HG02571 (cell line): ENCODE results near the gene TP53BP2.

Source experiments
- ATAC-seq: cut with Tn5 transposase; IDR thresholded peaks from one replicate; pipeline ENCODE4 v1.9.1; 2021; ENCODE audit warnings: mild to moderate bottlenecking, moderate library complexity; ENCODE audit not compliant: unreplicated experiment

TP53BP2 gene

DNA sequence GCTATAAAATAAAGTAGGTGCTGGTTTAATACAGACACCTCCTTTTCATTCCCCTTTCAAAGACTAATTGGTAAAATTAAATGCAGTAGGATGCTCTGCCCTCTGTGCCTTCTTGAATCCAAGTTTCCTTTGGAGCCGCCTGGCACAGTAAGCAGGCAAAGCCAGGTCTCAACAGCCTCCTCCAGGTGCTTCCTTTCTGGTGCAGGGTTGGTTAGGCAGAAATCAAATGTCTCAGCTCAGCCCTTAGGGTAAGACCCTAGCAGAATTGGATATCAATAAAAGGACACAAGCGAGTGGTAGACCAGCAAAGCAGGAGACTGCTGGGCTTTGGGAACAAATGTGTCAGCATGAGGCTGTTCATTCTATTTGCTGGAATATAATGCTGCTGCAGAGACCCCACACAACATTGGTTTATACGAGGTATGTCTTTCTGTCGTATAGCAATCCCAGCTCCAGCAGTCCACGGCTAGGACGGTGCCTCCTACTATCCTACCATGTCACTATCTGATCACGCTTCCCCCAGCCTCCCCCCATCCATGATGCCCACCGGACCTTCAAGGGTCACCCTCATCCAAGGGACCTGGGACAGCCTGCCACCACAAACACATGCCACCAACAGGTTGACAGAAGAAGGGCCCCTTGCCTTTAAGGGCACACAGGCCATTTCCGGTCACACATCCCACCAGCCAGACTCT lies 75.0 kb downstream of the TP53BP2 start:
- no peak for ATAC-seq

GRCh38 chr1:223765719-223766340 lies 79.9 kb downstream of the TP53BP2 start:
- no peak for ATAC-seq

DNA sequence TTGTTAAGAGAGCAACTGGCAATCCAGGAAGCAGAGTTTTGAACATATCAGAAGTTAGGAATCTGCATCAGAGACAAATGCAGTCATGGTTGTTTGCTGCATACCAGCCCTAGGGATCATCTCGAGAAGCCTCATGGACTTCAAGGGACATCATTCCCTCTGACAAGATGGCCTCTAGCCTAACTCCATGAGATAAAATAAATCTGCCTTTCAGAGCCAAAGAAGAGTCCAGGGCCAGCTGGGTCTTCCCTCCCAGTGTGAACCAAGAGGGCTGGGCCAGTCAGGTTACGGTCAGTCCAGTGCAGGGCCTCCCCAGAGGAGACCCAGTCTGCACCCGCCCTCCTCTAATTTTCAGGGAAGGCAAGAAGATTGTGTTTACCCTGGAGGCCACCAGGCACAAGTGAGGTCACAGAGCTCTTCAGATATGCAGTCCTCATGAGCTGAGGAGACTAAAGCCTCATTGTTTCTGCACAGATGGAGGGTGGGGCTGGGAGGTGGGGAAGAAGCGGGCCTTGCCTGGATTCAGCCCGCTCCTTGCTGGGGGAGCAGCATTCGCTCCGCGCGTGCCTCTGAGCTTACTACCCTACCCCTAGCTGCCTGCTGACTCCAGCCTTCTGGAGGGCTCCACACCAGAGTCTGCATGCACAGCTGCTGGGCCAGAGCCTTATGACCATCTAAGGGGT lies 80.6 kb downstream of the TP53BP2 start:
- ATAC-seq: no peak

DNA sequence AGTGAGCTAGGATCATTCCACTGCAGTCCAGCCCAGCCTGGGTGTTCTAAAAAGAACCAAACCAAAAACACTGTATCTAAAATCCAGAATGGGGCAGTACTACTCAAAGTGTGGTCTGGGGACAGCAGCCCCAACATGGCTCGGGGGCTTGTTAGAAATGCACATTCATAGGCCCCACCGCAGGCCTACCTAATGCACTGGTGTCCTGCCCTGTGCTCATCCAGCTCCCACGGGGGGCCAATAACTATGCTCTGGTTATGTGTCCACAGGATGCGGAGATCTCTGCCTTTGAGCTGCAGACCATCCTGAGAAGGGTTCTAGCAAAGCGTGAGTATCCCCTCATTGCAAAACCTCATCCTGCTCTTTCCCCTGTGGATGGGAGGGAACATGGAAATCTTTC lies 81.9 kb downstream of the TP53BP2 start:
- no peak for ATAC-seq

- no peak for ATAC-seq
These were observed 82.5 kb downstream of the TP53BP2 start for GRCh38 chr1:223763251-223763650.

GRCh38 chr1:223761411-223761810 lies 84.3 kb downstream of the TP53BP2 start:
- ATAC-seq: no peak

GRCh38 chr1:223760833-223761232 lies 84.9 kb downstream of the TP53BP2 start:
- no peak for ATAC-seq

GRCh38 chr1:223759273-223759672 lies 86.5 kb downstream of the TP53BP2 start:
- no peak for ATAC-seq

- ATAC-seq: no peak
These were observed 87.0 kb downstream of the TP53BP2 start for GRCh38 chr1:223758734-223759133.

DNA sequence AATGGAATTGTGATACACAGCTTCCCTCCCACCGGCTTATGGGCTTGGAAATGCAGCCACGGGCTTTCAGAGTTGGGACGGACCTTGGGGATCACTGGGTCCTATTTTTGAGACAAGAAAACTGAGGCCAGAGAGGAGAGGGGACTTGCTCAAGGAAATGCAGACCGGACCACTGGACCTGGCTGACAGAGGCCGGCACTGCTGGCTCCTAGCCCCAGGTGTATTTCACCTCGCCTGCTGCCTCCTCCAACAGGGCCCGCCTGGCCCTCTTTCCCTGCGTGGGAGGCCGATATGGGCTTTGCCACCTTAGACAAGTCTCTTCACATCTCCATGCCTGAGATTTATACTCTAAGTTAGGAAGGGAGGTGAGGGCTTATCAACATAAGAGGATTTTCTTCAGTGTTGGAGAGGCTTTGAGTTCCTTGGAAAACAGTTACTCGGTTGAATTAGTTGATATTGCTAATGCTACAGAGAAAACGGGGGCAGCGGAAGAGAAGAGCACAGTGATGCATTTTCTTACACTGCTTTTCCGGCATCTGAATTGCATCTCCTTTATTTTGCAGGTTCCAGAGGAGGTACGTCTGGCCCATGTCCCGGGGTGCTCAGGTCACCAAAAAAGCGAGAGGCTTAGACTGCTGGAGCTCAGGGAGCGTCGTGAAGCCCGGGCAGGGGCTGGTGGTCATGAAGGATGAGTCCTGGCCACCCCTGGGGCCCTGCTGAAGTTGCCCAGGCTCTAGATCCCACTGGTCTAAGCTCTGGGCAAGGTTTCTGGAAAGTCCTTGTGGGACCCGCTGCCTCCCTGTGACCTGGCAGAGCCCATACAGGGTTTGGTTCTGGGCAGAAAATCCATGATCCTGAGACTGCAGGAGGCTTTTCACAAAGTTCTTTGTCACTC lies 88.7 kb downstream of the TP53BP2 start:
- no peak for ATAC-seq

DNA sequence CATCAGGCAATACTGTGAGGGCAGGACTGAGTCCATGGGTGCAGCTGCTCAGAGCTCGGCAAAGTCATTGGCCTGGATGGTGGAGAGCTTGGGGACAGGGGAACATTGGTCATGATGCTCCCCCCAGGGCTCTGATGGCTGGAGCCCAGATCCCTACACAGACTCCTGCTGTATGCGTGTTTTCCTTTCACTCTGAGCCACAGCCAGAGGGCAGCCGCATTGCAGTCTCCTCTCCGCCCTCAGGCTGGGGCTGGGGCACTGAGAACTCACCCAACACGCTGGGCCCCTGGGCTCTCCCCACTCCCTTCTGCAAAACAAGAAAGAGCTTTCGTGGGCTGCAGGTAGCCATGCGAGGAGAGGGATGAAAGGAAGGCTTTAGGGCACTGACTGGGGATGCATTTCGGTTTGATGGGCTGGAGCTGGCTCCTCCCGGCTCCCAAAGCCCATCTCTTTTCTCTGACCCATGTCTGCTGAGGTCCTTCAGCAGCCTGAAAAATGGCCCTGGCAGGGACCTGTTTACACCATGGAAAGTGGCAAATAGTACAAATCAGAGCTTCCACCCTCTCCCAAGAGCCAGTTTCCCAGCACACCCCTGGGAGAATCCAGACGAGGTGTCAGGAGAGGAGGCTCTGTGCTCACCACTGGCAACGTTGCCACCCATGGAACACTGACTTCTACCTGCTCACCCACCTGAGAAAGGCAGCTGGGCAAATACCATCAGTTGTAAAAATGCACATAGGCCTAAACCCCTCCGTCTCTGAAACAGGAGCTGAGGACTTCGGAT lies 89.6 kb downstream of the TP53BP2 start:
- ATAC-seq: no peak

DNA sequence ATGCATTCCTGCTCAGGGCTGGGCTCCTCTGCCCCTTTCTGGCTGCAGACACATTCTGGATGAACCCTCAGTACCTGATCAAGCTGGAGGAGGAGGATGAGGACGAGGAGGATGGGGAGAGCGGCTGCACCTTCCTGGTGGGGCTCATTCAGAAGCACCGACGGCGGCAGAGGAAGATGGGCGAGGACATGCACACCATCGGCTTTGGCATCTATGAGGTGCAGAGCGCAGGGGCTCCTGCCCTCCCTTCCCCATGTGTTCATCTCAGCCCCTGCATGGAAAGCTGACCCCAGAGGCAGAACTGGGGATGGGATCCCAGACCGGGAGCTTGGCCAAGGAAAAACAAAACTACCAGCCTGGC lies 90.3 kb downstream of the TP53BP2 start:
- no peak for ATAC-seq

DNA sequence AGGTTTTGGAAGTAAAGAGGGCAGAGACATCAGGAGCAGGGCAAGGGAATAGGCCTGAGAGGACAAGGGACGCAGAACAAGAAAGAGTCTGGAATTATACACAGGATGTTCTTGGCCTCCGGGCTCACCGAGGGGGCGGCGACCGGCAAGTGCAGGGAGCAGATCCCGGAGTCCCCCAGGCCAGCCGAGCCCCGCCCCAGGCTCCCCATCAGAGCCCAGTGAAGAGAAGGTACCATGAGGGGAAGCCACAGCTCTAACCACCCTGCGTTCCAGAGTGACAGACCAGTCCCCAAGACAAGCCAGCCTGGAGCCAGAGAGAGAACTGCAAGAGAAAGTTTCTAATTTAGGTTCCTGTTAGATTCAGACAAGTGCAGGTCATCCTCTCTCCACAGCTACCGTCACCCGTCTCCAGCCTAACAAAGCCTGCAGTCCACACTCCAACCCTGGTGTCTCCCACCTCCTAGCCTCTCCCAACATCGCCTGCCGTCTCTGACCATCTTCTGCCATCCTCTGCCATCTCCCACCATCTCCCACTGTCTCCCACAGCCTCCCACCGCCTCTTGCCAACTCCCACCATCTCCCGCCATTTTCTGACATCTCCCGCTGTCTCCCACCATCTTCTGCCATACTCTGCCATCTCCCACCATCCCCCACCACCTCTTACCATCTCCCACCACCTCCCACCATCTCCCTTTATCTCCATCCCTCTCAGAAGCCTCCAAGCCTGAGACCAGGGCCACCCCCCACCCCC lies 90.9 kb downstream of the TP53BP2 start:
- no peak for ATAC-seq

GRCh38 chr1:223752721-223753515 lies 92.8 kb downstream of the TP53BP2 start:
- no peak for ATAC-seq

DNA sequence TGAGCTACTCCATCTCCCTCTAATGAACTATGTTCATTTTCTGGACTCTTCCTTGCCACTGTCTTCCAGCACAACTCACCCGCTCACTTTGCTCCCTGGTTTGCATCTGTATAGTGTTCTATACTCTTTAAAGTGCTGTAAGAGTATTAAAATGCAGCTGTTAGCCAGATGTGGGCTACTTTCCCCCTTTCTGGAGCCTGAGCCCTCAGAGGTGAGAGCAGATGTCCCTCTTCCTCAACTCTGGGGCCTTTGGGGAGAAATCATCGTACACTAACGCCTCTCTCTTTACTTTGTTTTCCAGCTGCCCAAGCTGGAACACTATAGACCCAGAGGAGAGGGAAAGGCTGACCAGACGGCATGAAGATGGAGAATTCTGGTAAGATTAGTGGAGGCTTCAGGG lies 94.1 kb downstream of the TP53BP2 start:
- ATAC-seq: no peak

- no peak for ATAC-seq
These were observed 94.8 kb downstream of the TP53BP2 start for GRCh38 chr1:223750730-223751570.

- ATAC-seq: peak; percentile 57
These were observed 96.7 kb downstream of the TP53BP2 start for GRCh38 chr1:223748773-223749733.
